Tibial nerve (tissue), 4 donors: Measurements from ENCODE around the gene UCP3. TPM values are rescaled to one million over a fixed set of nuclear protein-coding genes. Genes with fewer than 3 reads are reported as not detected.

Source experiments
- DNase-seq, 2 donors: peaks; one replicate each; pipeline ENCODE4 v3.0.0-alpha.2; 2019; ENCODE audit warnings: low spot score in 2 of 2
- H3K27ac ChIP-seq, 4 donors: fragments of 200-600 bp; sonication (generic) in 3 of 4; one replicate each; pipeline ENCODE4 v1.5.1; 2017 to 2019; ENCODE audit warnings: mild to moderate bottlenecking in 1 of 4
- H3K27me3 ChIP-seq, 2 donors: fragments of 200-600 bp; sonication (generic) in 1 of 2; one replicate each; pipeline versions ENCODE4 v1.5.1 to v1.6.0; 2017 to 2019
- H3K36me3 ChIP-seq, 3 donors: fragments of 200-600 bp; sonication (generic); one replicate each; pipeline ENCODE4 v1.5.1; 2018 to 2019
- H3K4me1 ChIP-seq, 4 donors: fragments of 200-600 bp; sonication (generic) in 3 of 4; one replicate each; pipeline ENCODE4 v1.5.1; 2017 to 2019
- H3K4me3 ChIP-seq, 4 donors: fragments of 200-600 bp; sonication (generic) in 3 of 4; one replicate each; pipeline ENCODE4 v1.5.1; 2017 to 2019; ENCODE audit warnings: mild to moderate bottlenecking in 1 of 4, moderate library complexity in 1 of 4
- H3K9me3 ChIP-seq, 4 donors: fragments of 200-600 bp; sonication (generic) in 3 of 4; one replicate each; pipeline ENCODE4 v1.5.1; 2017 to 2019
- EP300 ChIP-seq, 2 donors: sonication (generic); formaldehyde crosslinking; IDR thresholded peaks; one replicate each; pipeline ENCODE4 v1.6.1; 2017; ENCODE audit warnings: antibody characterized with exemption in 2 of 2, mild to moderate bottlenecking in 1 of 2
- POLR2A ChIP-seq, 2 donors: fragments of 450-650 bp; IDR thresholded peaks; one replicate each; pipeline ENCODE4 v1.6.1; 2017; ENCODE audit warnings: antibody characterized with exemption in 2 of 2, mild to moderate bottlenecking in 2 of 2, moderate library complexity in 2 of 2
- WGBS, 2 donors: methylation state at CpG; one replicate each; pipeline ENCODE4 v1.1.5; 2018; 5-methylcytosine and 5-hydroxymethylcytosine counted together
- total RNA-seq, 4 donors: library from RNA; depleted of rRNA; stranded (reverse); fragments of >200 nt; gene quantifications; one replicate each; pipeline ENCODE4 v1.1.0, GENCODE V29; 2016
- TF ChIP-seq, protein P1 (sequence below), 5 experiments: fragments of 200-600 bp in 3 of 5; fragments of 450-650 bp in 2 of 5; sonication (generic) in 3 of 5; IDR thresholded peaks; one replicate each; pipeline ENCODE4 v1.5.1; 2016 to 2019; ENCODE audit warnings: antibody characterized with exemption in 5 of 5, mild to moderate bottlenecking in 3 of 5, moderate library complexity in 2 of 5

Gene UCP3
- total RNA-seq, 4 donors from 2014 or later = 0.78 to 7.5 (median 1.9) TPM

DNA sequence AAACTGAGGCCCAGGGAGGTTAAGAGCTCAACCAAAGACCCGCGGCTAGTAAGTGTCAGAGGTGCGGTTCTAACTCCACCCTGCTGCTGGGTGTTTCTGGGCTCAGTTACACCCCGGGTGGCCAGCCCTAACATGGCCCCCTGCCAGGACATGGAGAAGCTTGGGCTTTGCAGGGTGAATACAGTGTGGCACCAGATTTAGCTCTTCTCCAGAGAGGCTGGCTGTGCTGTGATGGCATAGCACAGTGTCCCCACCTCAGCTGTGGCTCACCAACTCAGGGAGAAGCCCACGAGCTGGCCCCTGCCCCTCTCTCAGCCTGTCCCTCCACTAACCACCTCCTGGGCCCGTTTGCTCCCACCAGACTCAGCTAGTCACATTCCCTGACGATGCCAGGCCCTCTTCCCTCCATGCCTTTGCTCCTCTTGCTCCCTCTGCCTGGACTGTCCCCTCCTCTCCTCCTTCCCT lies 7.0 kb downstream of the UCP3 start:
- peaks cover 0 to 68% (median 0%) of the 10 kb centered on the region in 3 donors for H3K36me3 ChIP-seq
- no peak for DNase-seq
- peaks cover 0 to 7% (median 0%) of the 10 kb centered on the region in 4 donors for H3K4me1 ChIP-seq
- 85 to 91% methylated on average over 7 of the region's 7 CpGs for WGBS, 2 donors
- H3K4me3 ChIP-seq = no peak overlapping the region
- H3K27me3 ChIP-seq = no peaks in the 10 kb centered on the region
- H3K27ac ChIP-seq = no peak overlapping the region
- H3K9me3 ChIP-seq = no peaks in the 10 kb centered on the region
- TF ChIP-seq EP300 (IDR thresholded peaks at IDR 0.05) (no peak), POLR2A (IDR thresholded peaks at IDR 0.05) (no peak)
- TF ChIP-seq, protein P1, sequence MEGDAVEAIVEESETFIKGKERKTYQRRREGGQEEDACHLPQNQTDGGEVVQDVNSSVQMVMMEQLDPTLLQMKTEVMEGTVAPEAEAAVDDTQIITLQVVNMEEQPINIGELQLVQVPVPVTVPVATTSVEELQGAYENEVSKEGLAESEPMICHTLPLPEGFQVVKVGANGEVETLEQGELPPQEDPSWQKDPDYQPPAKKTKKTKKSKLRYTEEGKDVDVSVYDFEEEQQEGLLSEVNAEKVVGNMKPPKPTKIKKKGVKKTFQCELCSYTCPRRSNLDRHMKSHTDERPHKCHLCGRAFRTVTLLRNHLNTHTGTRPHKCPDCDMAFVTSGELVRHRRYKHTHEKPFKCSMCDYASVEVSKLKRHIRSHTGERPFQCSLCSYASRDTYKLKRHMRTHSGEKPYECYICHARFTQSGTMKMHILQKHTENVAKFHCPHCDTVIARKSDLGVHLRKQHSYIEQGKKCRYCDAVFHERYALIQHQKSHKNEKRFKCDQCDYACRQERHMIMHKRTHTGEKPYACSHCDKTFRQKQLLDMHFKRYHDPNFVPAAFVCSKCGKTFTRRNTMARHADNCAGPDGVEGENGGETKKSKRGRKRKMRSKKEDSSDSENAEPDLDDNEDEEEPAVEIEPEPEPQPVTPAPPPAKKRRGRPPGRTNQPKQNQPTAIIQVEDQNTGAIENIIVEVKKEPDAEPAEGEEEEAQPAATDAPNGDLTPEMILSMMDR (IDR thresholded peaks at IDR 0.05) = no peak

DNA sequence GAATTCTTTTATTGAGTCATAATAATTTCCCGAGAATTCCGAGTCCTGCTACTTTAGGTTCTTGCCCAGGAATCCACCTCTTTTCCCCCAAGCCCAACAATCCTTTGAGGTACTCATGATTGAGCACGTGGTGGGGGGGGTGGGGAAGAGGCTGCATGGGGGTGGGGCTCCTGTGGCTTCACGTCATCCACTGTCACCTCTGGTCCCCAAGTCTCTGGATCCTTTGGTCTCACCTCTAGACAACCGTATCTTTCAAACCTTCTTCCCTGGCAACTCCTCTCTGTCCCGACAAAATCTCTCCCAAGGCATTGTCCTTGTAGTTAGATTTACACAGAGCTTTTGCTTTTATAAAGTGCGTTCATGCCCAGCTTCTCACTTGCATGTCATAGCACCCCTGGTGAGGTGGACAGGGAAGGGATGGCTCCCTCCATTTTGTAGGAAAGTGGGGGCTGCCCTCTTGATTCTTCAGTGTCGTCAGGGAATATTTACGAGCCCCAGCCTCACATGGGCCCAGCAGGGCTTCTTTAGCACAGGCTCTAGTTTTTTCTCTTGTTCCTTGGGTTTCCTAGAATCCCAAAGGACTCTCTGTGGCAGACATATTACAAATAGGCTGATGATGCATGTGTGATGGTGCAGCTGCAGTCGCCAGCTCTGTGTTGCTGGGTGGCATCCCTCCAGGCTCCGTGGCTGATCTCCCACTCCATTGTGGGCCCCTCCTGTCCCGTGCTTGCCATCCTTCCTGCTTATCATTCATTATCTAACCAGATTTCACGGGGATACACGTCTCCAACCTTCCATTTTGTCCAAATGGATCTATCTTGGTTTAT lies 8.4 kb downstream of the UCP3 start:
- no peak for DNase-seq
- peaks cover 0 to 56% (median 0%) of the 10 kb centered on the region in 3 donors for H3K36me3 ChIP-seq
- H3K27me3 ChIP-seq = no peaks in the 10 kb centered on the region
- 87 to 92% methylated on average over 14 of the region's 14 CpGs for WGBS, 2 donors
- H3K9me3 ChIP-seq = no peaks in the 10 kb centered on the region
- TF ChIP-seq POLR2A (IDR thresholded peaks at IDR 0.05) = no peak
- no peak for TF ChIP-seq EP300 (IDR thresholded peaks at IDR 0.05)
- TF ChIP-seq, protein P1 (IDR thresholded peaks at IDR 0.05) = no peak
- H3K27ac ChIP-seq = no peak overlapping the region
- peaks cover 0 to 5% (median 0%) of the 10 kb centered on the region in 4 donors for H3K4me1 ChIP-seq
- no peak overlapping the region for H3K4me3 ChIP-seq

GRCh38 chr11:73999581-74000306 lies 9.1 kb downstream of the UCP3 start:
- no peaks in the 10 kb centered on the region for H3K27me3 ChIP-seq
- WGBS, 2 donors = 86 to 88% methylated on average over 8 of the region's 8 CpGs
- no peak for DNase-seq

DNA sequence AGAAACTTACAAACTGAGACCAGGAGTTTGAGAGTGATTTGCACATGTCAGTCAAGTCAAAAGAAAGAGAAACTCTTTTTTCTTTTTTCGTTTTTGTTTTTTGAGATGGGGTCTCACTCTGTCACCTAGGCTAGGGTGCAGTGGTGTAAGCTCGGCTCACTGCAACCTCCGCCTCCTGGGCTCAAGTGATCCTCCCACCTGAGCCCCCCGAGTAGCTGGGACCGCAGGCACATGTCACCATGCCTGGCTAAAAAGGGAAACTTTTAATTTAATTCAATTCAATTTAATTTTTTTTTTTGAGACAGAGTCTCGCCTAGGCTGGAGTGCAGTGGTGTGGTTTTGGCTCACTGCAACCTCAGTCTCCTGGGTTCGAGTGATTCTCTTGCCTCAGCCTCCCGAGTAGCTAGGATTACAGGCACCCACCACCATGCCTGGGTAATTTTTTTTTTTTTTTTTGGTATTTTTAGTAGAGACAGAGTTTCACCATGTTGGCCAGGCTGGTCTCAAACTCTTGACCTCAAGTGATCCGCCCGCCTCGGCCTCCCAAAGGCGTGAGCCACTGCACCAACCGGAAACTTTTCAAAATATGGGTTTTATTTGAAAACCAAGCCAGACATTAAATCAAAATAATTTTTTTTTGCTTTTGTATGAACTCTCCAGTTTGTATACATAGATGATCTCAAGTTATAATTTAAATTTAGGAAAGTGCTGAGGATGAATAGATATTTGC lies 9.9 kb downstream of the UCP3 start:
- Histone ChIP-seq H3K27ac (no peak overlapping the region), H3K36me3 (peaks cover 0 to 41% (median 0%) of the 10 kb centered on the region in 3 donors), H3K4me3 (no peak overlapping the region), H3K4me1 (peaks cover 0 to 11% (median 0%) of the 10 kb centered on the region in 4 donors), H3K9me3 (no peaks in the 10 kb centered on the region), H3K27me3 (no peaks in the 10 kb centered on the region)
- TF ChIP-seq EP300 (IDR thresholded peaks at IDR 0.05) (no peak), POLR2A (IDR thresholded peaks at IDR 0.05) (no peak)
- TF ChIP-seq, protein P1 (IDR thresholded peaks at IDR 0.05) = no peak
- no peak for DNase-seq
- 89 to 94% methylated on average over 13 of the region's 13 CpGs for whole genome bisulfite sequencing, 2 donors

More at GRCh38 chr11:73999581-74000306, 9.1 kb downstream of the UCP3 start:
- no peaks in the 10 kb centered on the region for H3K9me3 ChIP-seq
- peaks cover 0 to 9% (median 0%) of the 10 kb centered on the region in 4 donors for H3K4me1 ChIP-seq
- H3K4me3 ChIP-seq = no peak overlapping the region
- TF ChIP-seq, protein P1 (IDR thresholded peaks at IDR 0.05) = no peak
- no peak for TF ChIP-seq POLR2A (IDR thresholded peaks at IDR 0.05)
- H3K36me3 ChIP-seq = peaks cover 0 to 48% (median 0%) of the 10 kb centered on the region in 3 donors
- no peak overlapping the region for H3K27ac ChIP-seq
